ENCODE data around the gene TWIST2.

Gene TWIST2

GRCh38 chr2:238906254-238906935 lies 58.5 kb downstream of the TWIST2 start:
- no peak for DNase-seq

GRCh38 chr2:238906936-238907716 lies 59.2 kb downstream of the TWIST2 start:
- DNase-seq = no peak

- DNase-seq = no peak
Observed at GRCh38 chr2:238907717-238908173, 59.9 kb downstream of the TWIST2 start.

- DNase-seq = no peak
Observed at GRCh38 chr2:238908960-238909951, 61.4 kb downstream of the TWIST2 start.

- DNase-seq = no peak
Observed at GRCh38 chr2:238910751-238911351, 63.0 kb downstream of the TWIST2 start.

GRCh38 chr2:238911376-238912227 lies 63.7 kb downstream of the TWIST2 start:
- no peak for DNase-seq

- no peak for DNase-seq
Observed at GRCh38 chr2:238912228-238912915, 64.5 kb downstream of the TWIST2 start.

- DNase-seq = no peak
Observed at GRCh38 chr2:238912916-238913875, 65.3 kb downstream of the TWIST2 start.

GRCh38 chr2:238913931-238914647 lies 66.2 kb downstream of the TWIST2 start:
- no peak for DNase-seq

GRCh38 chr2:238914648-238915015 lies 66.7 kb downstream of the TWIST2 start:
- no peak for DNase-seq

GRCh38 chr2:238915196-238915595 lies 67.3 kb downstream of the TWIST2 start:
- no peak for DNase-seq

- DNase-seq = no peak
Observed at GRCh38 chr2:238915596-238915995, 67.7 kb downstream of the TWIST2 start.

- DNase-seq = no peak
Observed at GRCh38 chr2:238916176-238916874, 68.4 kb downstream of the TWIST2 start.

GRCh38 chr2:238916875-238917590 lies 69.1 kb downstream of the TWIST2 start:
- no peak for DNase-seq

- DNase-seq = no peak
Observed at GRCh38 chr2:238919307-238919706, 71.4 kb downstream of the TWIST2 start.

- DNase-seq = no peak
Observed at GRCh38 chr2:238920053-238920452, 72.2 kb downstream of the TWIST2 start.

- no peak for DNase-seq
Observed at GRCh38 chr2:238920601-238921001, 72.7 kb downstream of the TWIST2 start.

GRCh38 chr2:238921259-238921658 lies 73.4 kb downstream of the TWIST2 start:
- DNase-seq = no peak

Measured in activated CD4-positive, alpha-beta T cell treated with anti-CD3 and anti-CD28 coated beads for 4 hours (primary cell).